Measurements from ENCODE around the gene SPSB4. TPM values are rescaled to one million over a fixed set of nuclear protein-coding genes. Genes with fewer than 3 reads are reported as not detected.
A peak's percentile ranks its signal among the peaks of the same experiment; 100 is the strongest.

The SPSB4 gene
- total and polyA plus RNA-seq, 7 donors: 0.10 to 1.4 (median 0.44) TPM; not detected in 1

GRCh38 chr3:141060327-141060726 is 9.2 kb downstream of the SPSB4 start:
- Histone ChIP-seq H3K27me3 (peaks cover 0 to 5% (median 0%) of the 10 kb centered on the region in 3 donors), H3K36me3 (no peaks in the 10 kb centered on the region), H3K4me1 (no peaks in the 10 kb centered on the region), H3K4me3 (no peak overlapping the region), H3K27ac (no peak overlapping the region), H3K9me3 (no peaks in the 10 kb centered on the region)
- intact Hi-C loops (cut with DNase I): no loop called here
- 81 to 90% methylated on average over 3 of the region's 3 CpGs for WGBS, 2 donors
- TF ChIP-seq POLR2AphosphoS5 (IDR thresholded peaks at IDR 0.05) (no peak), EP300 (IDR thresholded peaks at IDR 0.05) (no peak), CTCF (IDR thresholded peaks at IDR 0.05) (no peak), POLR2A (IDR thresholded peaks at IDR 0.05) (no peak)
- DNase-seq: no peak

- H3K27me3 ChIP-seq: no peaks in the 10 kb centered on the region
- no peak overlapping the region for H3K4me3 ChIP-seq
- intact Hi-C loops (cut with DNase I): no loop called here
- TF ChIP-seq POLR2A (IDR thresholded peaks at IDR 0.05) (no peak), CTCF (IDR thresholded peaks at IDR 0.05) (no peak), EP300 (IDR thresholded peaks at IDR 0.05) (no peak), POLR2AphosphoS5 (IDR thresholded peaks at IDR 0.05) (no peak)
- peak overlapping the region in 1 of 4 donors; percentile 6 for H3K27ac ChIP-seq
- WGBS, 2 donors: 40 to 72% methylated on average over 1 of the region's 1 CpG
- H3K36me3 ChIP-seq: no peaks in the 10 kb centered on the region
- no peaks in the 10 kb centered on the region for H3K9me3 ChIP-seq
- peak; percentile 50 for DNase-seq
- H3K4me1 ChIP-seq: no peaks in the 10 kb centered on the region
Observed at GRCh38 chr3:141063831-141064230, 12.7 kb downstream of the SPSB4 start.

- TF ChIP-seq EP300 (IDR thresholded peaks at IDR 0.05): no peak
- TF ChIP-seq POLR2AphosphoS5 (IDR thresholded peaks at IDR 0.05): no peak
- TF ChIP-seq CTCF (IDR thresholded peaks at IDR 0.05): no peak
- Histone ChIP-seq H3K27me3 (no peaks in the 10 kb centered on the region), H3K4me3 (no peak overlapping the region), H3K36me3 (no peaks in the 10 kb centered on the region), H3K4me1 (no peaks in the 10 kb centered on the region), H3K27ac (no peak overlapping the region), H3K9me3 (no peaks in the 10 kb centered on the region)
- peak; percentile 40 for DNase-seq
- 74 to 79% methylated on average over 6 of the region's 6 CpGs for WGBS, 2 donors
- intact Hi-C loops (cut with DNase I): no loop called here
Observed at GRCh38 chr3:141064255-141064926, 13.2 kb downstream of the SPSB4 start.

GRCh38 chr3:141065258-141065657 is 14.1 kb downstream of the SPSB4 start:
- Histone ChIP-seq H3K9me3 (no peaks in the 10 kb centered on the region), H3K27me3 (no peaks in the 10 kb centered on the region), H3K27ac (no peak overlapping the region), H3K4me3 (no peak overlapping the region), H3K36me3 (no peaks in the 10 kb centered on the region), H3K4me1 (no peaks in the 10 kb centered on the region)
- intact Hi-C loops (cut with DNase I): no loop called here
- TF ChIP-seq POLR2A (IDR thresholded peaks at IDR 0.05) (no peak), EP300 (IDR thresholded peaks at IDR 0.05) (no peak), POLR2AphosphoS5 (IDR thresholded peaks at IDR 0.05) (no peak), CTCF (IDR thresholded peaks at IDR 0.05) (no peak)
- DNase-seq: peak; percentile 47
- WGBS, 2 donors: 59 to 76% methylated on average over 4 of the region's 4 CpGs
